Suprapubic skin (tissue), 3 donors: Measurements from ENCODE around the gene GNAS-AS1.

Source experiments
- CTCF ChIP-seq, 2 donors: fragments of 200-600 bp in 1 of 2; fragments of 450-650 bp in 1 of 2; sonication (generic) in 1 of 2; IDR thresholded peaks; one replicate each; pipeline ENCODE4 v1.5.1; 2016 to 2019; ENCODE audit warnings: antibody characterized with exemption in 2 of 2, mild to moderate bottlenecking in 1 of 2, moderate library complexity in 1 of 2
- POLR2A ChIP-seq, 2 donors: fragments of 450-650 bp; IDR thresholded peaks; one replicate each; pipeline ENCODE4 v1.6.1; 2017; ENCODE audit warnings: antibody characterized with exemption in 2 of 2, mild to moderate bottlenecking in 2 of 2, moderate library complexity in 2 of 2

- TF ChIP-seq POLR2A (IDR thresholded peaks at IDR 0.05) (no peak), CTCF (IDR thresholded peaks at IDR 0.05) (no peak)
Observed at GRCh38 chr20:58853466-58853865, 2.8 kb upstream of the GNAS-AS1 start.
